A673 (cell line): ENCODE measurements around the gene MARCHF2.

Experiments used
- EZH2 ChIP-seq: fragments of 200-600 bp; sonication (generic); IDR thresholded peaks from 2 replicates; pipeline ENCODE4 v1.6.1; 2017; ENCODE audit warnings: borderline replicate concordance, low read depth, mild to moderate bottlenecking, mixed read lengths, antibody characterized with exemption, low read length; ENCODE audit not compliant: poor library complexity, severe bottlenecking
- TF ChIP-seq, protein P1 (sequence below): fragments of 300-800, 200-600 bp; sonication (generic); conservative IDR thresholded peaks from 2 replicates; pipeline ENCODE4 v1.5.1; 2017; ENCODE audit warnings: low read depth, mild to moderate bottlenecking, antibody characterized with exemption, low read length, moderate library complexity, mixed read lengths

DNA sequence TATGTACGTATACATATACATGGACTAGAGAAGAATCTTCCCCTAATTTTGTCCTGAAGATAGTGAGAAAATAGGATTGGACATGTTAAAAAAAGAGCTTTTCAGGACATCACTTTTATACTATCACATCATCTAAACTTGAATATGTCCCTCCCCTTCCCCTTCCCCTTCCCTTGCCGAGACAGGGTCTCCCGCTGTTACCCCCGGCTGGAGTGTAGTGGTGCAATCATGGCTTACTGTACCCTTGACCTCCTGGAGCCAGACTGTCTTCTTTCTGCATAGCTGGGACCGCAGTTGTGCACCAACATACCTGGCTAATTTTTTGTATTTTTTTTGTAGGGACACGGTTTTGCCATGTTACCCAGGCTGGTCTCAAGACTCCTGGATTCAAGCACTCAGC is 38.3 kb downstream of the MARCHF2 start:
- TF ChIP-seq, protein P1, sequence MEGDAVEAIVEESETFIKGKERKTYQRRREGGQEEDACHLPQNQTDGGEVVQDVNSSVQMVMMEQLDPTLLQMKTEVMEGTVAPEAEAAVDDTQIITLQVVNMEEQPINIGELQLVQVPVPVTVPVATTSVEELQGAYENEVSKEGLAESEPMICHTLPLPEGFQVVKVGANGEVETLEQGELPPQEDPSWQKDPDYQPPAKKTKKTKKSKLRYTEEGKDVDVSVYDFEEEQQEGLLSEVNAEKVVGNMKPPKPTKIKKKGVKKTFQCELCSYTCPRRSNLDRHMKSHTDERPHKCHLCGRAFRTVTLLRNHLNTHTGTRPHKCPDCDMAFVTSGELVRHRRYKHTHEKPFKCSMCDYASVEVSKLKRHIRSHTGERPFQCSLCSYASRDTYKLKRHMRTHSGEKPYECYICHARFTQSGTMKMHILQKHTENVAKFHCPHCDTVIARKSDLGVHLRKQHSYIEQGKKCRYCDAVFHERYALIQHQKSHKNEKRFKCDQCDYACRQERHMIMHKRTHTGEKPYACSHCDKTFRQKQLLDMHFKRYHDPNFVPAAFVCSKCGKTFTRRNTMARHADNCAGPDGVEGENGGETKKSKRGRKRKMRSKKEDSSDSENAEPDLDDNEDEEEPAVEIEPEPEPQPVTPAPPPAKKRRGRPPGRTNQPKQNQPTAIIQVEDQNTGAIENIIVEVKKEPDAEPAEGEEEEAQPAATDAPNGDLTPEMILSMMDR, result no peak
- no peak for TF ChIP-seq EZH2
